GM13976 (cell line): Measurements from ENCODE around the gene SH3RF1.
"Not testable (repeated sequence)": the region's sequence is repeated elsewhere in the genome, so short reads cannot be mapped to it uniquely, and the experiment has no call there.

Experiments used
- DNase-seq: peaks from one replicate; pipeline ENCODE4 v3.0.0; 2012; ENCODE audit warnings: low spot score
- in situ Hi-C: fragments of 300-500 bp; cut with MboI; formaldehyde crosslinking; loops from one replicate; pipeline ENCODE4 v1.12.0; 2022; ENCODE audit warnings: low sequenced_read_pairs, mixed read lengths, inconsistent platforms; ENCODE audit not compliant: unreplicated experiment
- TF ChIP-seq, protein P1 (sequence below): IDR thresholded peaks from 2 replicates; pipeline ENCODE4 v1.5.1; 2012; ENCODE audit warnings: borderline replicate concordance, mild to moderate bottlenecking; ENCODE audit not compliant: insufficient read depth; ENCODE audit errors: extremely low read depth, missing control alignments, control extremely low read depth

The SH3RF1 gene

DNA sequence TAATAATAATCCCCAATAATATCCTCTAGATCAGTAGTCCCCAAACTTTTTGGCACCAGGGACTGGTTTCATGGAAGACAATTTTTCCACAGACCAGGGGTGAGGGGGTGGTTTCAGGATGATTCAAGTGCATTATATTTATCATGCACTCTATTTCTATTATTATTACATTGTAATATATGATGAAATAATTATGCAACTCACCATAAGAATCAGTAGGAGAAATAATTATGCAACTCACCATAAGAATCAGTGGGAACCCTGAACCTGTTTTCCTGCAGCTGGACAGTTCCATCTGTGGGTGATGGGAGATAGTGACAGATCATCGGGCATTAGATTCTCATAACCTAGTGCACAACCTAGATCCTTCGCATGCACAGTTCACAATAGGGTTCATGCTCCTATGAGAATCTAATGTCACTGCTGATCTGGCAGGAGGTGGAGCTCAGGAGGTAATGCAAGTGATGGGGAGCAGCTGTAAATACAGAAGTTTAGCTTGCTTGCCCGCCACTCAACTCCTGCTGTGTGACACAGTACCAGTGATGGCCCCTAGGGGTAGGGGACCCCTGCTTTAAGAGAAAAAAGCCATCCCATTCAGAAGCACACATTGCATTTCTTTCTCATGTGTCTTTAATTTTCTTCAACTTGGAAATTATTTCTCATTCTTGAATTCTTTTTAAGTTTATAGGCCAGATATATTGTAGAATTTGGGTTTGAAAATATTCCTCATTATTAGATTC, 16.0 kb upstream of the SH3RF1 start:
- in situ Hi-C loops, result no loop called here
- no peak for DNase-seq
- TF ChIP-seq, protein P1, sequence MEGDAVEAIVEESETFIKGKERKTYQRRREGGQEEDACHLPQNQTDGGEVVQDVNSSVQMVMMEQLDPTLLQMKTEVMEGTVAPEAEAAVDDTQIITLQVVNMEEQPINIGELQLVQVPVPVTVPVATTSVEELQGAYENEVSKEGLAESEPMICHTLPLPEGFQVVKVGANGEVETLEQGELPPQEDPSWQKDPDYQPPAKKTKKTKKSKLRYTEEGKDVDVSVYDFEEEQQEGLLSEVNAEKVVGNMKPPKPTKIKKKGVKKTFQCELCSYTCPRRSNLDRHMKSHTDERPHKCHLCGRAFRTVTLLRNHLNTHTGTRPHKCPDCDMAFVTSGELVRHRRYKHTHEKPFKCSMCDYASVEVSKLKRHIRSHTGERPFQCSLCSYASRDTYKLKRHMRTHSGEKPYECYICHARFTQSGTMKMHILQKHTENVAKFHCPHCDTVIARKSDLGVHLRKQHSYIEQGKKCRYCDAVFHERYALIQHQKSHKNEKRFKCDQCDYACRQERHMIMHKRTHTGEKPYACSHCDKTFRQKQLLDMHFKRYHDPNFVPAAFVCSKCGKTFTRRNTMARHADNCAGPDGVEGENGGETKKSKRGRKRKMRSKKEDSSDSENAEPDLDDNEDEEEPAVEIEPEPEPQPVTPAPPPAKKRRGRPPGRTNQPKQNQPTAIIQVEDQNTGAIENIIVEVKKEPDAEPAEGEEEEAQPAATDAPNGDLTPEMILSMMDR, result no peak

DNA sequence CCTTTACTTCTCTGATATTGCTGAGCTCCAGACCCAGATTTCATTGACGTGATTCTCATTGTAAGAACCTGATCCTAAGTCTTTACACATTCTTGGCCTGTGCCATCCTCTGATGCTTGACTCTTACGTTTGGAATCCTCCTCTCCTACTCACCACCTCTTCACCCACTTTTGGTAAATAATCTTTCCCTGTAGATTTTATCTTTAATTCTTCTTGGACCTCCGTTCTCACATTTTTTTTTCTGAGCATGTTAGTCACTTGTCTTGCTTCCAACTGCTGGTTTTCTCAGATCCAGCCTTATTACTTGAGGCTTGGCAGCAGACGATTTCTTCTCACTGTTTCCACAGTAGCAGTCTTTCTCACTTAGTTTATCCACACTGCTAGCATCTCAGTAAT, 12.4 kb upstream of the SH3RF1 start:
- DNase-seq, result no peak
- TF ChIP-seq, protein P1, result no peak
- in situ Hi-C loops, result no loop called here

DNA sequence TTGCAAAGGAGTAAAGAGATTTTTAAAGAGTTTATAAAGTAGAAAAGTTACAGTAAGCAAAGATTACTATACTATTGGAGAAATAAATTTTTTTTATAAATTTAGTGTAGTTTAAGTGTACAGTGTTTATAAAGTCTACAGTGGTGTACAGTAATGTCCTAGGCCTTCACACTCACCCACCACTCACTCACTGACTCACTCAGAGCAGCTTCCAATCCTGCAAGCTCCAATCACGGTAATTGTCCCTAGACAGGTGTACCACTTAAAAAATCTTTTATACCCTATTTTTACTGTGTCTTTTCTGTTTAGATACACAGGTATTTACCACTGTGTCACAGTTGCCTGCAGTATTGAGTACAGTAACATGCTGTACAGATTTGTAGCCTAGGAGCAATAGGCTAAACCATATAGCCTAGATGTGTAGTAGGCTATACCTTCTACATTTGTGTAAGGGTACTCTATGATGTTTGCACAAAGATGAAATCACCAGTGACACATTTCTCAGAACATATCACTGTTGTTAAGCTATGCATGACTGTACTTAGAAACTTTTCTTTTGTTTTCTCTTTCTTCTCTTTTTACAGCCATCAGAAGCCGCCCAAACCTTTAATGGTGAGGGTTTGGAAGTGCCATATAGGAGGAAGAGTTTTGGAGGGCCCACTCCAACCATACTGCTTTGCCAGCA, 11.8 kb upstream of the SH3RF1 start:
- TF ChIP-seq, protein P1, result no peak
- in situ Hi-C loops, result no loop called here
- no peak for DNase-seq

DNA sequence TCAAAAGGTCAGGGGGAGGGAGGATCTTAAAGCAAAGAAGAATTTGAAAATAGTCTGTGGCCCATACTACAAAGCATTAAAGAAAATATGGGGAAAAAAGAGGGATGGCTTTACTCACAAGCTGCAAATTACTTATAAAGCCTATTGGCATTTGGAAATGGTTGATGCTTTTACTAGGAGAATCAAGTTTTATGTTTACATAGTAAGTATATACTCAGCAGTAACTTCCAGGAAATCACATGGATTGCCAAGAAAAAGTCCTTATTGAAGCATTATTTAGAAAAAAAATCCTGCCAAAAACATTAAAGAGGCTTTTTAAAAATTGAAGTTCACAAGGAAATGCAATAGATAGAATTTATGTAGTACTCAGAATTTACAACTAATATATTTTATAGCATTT, 8.4 kb upstream of the SH3RF1 start:
- TF ChIP-seq, protein P1, result no peak
- in situ Hi-C loops, result no loop called here
- no peak for DNase-seq

DNA sequence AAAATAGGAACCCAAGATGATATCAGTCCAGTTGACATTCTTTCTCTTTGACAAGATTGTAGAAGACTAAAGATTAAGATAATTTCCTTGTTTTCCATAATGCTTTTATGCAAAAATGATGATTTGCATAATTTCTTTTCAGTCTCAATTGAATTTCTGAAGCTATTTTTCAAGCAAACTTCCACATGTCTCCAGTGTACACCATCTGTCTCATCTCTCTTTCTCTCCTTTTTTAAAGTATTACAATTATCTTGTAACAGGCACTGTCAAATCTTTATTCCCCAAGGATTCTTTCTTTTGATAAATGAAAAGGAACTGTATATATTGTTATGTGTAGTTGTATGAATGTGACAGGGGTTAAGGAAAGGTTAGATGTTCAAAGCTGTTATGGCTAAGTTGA, 7.9 kb upstream of the SH3RF1 start:
- no peak for DNase-seq
- in situ Hi-C loops, result no loop called here
- TF ChIP-seq, protein P1, result no peak

DNA sequence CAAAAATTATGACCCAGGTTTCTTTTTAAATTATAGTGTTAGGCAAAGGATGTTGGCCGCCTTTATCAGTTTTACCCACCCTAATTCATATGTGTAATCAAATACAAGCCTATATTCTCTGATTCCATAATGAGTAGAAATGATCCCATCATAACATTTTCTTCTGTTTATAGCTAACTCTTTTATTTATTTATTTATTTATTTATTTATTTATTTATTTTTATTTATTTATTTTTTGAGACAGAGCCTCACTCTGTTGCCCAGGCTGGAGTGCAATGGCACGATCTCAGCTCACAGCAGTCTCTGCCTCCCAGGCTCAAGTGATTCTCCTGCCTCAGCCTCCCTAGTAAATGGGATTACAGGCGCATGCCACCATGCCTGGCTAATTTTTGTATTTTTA, 7.1 kb upstream of the SH3RF1 start:
- DNase-seq, in situ Hi-C loops: not testable (repeated sequence)

DNA sequence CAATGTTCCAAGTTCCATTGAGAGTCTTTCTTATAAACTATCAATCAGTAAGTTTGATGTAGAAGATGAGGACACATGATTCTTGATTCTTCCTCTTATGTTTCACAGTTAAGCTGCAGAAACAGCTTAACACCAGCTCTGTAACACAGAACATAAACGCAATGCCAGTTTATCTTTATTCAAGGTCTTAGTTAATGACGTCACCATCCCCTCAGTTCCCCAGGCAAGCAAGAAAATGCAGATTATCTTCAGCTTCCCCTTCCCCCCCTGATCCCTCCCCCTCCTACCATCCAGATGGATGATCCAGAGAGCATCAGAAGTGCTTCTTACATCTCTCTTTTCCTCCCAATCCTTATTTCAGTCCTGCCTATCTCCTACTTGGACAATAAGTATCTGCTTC, 4.4 kb upstream of the SH3RF1 start:
- no peak for DNase-seq
- in situ Hi-C loops, result no loop called here
- TF ChIP-seq, protein P1, result no peak
